Tibial artery (tissue), 4 donors: Measurements from ENCODE around the gene ANGPTL4.

Source experiments
- DNase-seq, 2 donors: peaks; one replicate each; pipeline ENCODE4 v3.0.0-alpha.2; 2019
- H3K27ac ChIP-seq, 2 donors: fragments of 200-600 bp; sonication (generic) in 1 of 2; 1 replicate in 1 of 2; 2 replicates in 1 of 2; pipeline ENCODE4 v1.5.1; 2018 to 2019; ENCODE audit warnings: mild to moderate bottlenecking in 1 of 2
- H3K27me3 ChIP-seq, 2 donors: fragments of 200-600 bp; sonication (generic) in 1 of 2; one replicate each; pipeline versions ENCODE4 v1.5.1 to v1.6.0; 2016 to 2019
- H3K36me3 ChIP-seq, 3 donors: fragments of 200-600 bp; sonication (generic) in 2 of 3; one replicate each; pipeline ENCODE4 v1.5.1; 2016 to 2019; ENCODE audit warnings: mild to moderate bottlenecking in 2 of 3
- H3K4me1 ChIP-seq, 4 donors: fragments of 200-600 bp; sonication (generic) in 2 of 4; 1 replicate in 3 of 4; 2 replicates in 1 of 4; pipeline ENCODE4 v1.5.1; 2016 to 2019
- H3K4me3 ChIP-seq, 2 donors: fragments of 200-600 bp; sonication (generic) in 1 of 2; 1 replicate in 1 of 2; 2 replicates in 1 of 2; pipeline ENCODE4 v1.5.1; 2018 to 2019; ENCODE audit warnings: mild to moderate bottlenecking in 2 of 2
- H3K9me3 ChIP-seq, 3 donors: fragments of 200-600 bp; sonication (generic) in 1 of 3; one replicate each; pipeline ENCODE4 v1.5.1; 2016 to 2019
- CTCF ChIP-seq, 2 experiments: fragments of 200-600 bp in 1 of 2; fragments of 450-650 bp in 1 of 2; IDR thresholded peaks; one replicate each; pipeline ENCODE4 v1.5.1; 2017 to 2019; ENCODE audit warnings: antibody characterized with exemption in 2 of 2, mild to moderate bottlenecking in 1 of 2, moderate library complexity in 1 of 2
- intact Hi-C: fragments of 100-400 bp; cut with DNase I; formaldehyde crosslinking; loops from one replicate; pipeline ENCODE4 v1.15.0; 2023; ENCODE audit warnings: low total_unique reads

The ANGPTL4 gene

GRCh38 chr19:8320564-8321066 is 43.3 kb upstream of the ANGPTL4 start:
- intact Hi-C loops: no loop called here
- H3K27me3 ChIP-seq: no peaks in the 10 kb centered on the region
- peak overlapping the region; percentile 93 to 95 for H3K27ac ChIP-seq
- DNase-seq: no peak
- no peaks in the 10 kb centered on the region for H3K9me3 ChIP-seq
- peaks cover 0 to 36% (median 30%) of the 10 kb centered on the region in 4 donors for H3K4me1 ChIP-seq
- peak overlapping the region; percentile 91 to 98 for H3K4me3 ChIP-seq
- TF ChIP-seq CTCF (IDR thresholded peaks at IDR 0.05): no peak
- H3K36me3 ChIP-seq: peaks cover 3 to 42% (median 33%) of the 10 kb centered on the region in 3 donors

GRCh38 chr19:8321067-8321985 is 42.6 kb upstream of the ANGPTL4 start, which contains the start of the genes NDUFA7 and RPS28:
Gene NDUFA7, minus strand, starts transcription at chr19:8321375. Its CDS starts 17 bp downstream, at chr19:8321358.
Gene RPS28, plus strand, starts transcription at chr19:8321496. Its CDS starts 35 bp downstream, at chr19:8321531.
- H3K4me3 ChIP-seq: peak within 1 kb of the TSS; percentile 91 to 98
- peaks cover 0 to 36% (median 30%) of the 10 kb centered on the region in 4 donors for H3K4me1 ChIP-seq
- DNase-seq: peak; percentile 94 to 98
- H3K9me3 ChIP-seq: no peaks in the 10 kb centered on the region
- peak within 1 kb of the TSS; percentile 93 to 95 for H3K27ac ChIP-seq
- intact Hi-C loops: no loop called here
- TF ChIP-seq CTCF (IDR thresholded peaks at IDR 0.05): peak in 1 of 2 experiments; percentile 20
- no peaks in the 10 kb centered on the region for H3K27me3 ChIP-seq
- H3K36me3 ChIP-seq: peaks cover 0 to 35% (median 26%) of the 10 kb centered on the region in 3 donors

GRCh38 chr19:8321986-8322637 is 41.8 kb upstream of the ANGPTL4 start:
- DNase-seq: no peak
- Histone ChIP-seq H3K9me3 (no peaks in the 10 kb centered on the region), H3K27ac (peak overlapping the region; percentile 93 to 95), H3K36me3 (peaks cover 0 to 27% (median 26%) of the 10 kb centered on the region in 3 donors), H3K4me3 (peak overlapping the region; percentile 91 to 98), H3K27me3 (no peaks in the 10 kb centered on the region), H3K4me1 (peaks cover 0 to 36% (median 30%) of the 10 kb centered on the region in 4 donors)
- intact Hi-C loops: no loop called here
- no peak for TF ChIP-seq CTCF (IDR thresholded peaks at IDR 0.05)

- H3K36me3 ChIP-seq: peaks cover 0 to 26% (median 23%) of the 10 kb centered on the region in 3 donors
- peak overlapping the region in 1 of 2 donors; percentile 93 for H3K27ac ChIP-seq
Observed at GRCh38 chr19:8322638-8322997, 41.3 kb upstream of the ANGPTL4 start.

More at GRCh38 chr19:8322638-8322997, 41.3 kb upstream of the ANGPTL4 start:
- peaks cover 0 to 36% (median 30%) of the 10 kb centered on the region in 4 donors for H3K4me1 ChIP-seq
- no peak for DNase-seq
- intact Hi-C loops: no loop called here
- H3K27me3 ChIP-seq: no peaks in the 10 kb centered on the region
- H3K4me3 ChIP-seq: peak overlapping the region; percentile 91 to 98
- TF ChIP-seq CTCF (IDR thresholded peaks at IDR 0.05): no peak
- H3K9me3 ChIP-seq: no peaks in the 10 kb centered on the region
